K562 (cell line): Measurements from ENCODE around the gene C19orf67.

ENCODE experiments used
- YY1 ChIP-seq, 3 experiments: IDR thresholded peaks; 2 replicates each; pipeline ENCODE4 v1.6.1; 2011; ENCODE audit warnings: low read length in 2 of 3, mild to moderate bottlenecking in 2 of 3, moderate library complexity in 2 of 3, borderline replicate concordance in 1 of 3, control low read depth in 1 of 3, low read depth in 1 of 3; ENCODE audit not compliant: insufficient read depth in 3 of 3, insufficient replicate concordance in 2 of 3, control insufficient read depth in 1 of 3, insufficient read length in 1 of 3; ENCODE audit errors: extremely low read depth in 1 of 3
- TF ChIP-seq, protein P1 (sequence below): fragments of 450-650 bp; formaldehyde crosslinking; IDR thresholded peaks from 2 replicates; pipeline ENCODE4 v1.4.0; 2022; ENCODE audit warnings: missing genetic modification characterization
- TF ChIP-seq, protein P2 (sequence below): fragments of 450-650 bp; formaldehyde crosslinking; IDR thresholded peaks from 2 replicates; pipeline ENCODE4 v1.4.0; 2020; ENCODE audit warnings: mild to moderate bottlenecking, moderate library complexity

- no peak for TF ChIP-seq YY1 (IDR thresholded peaks at IDR 0.05; ENCODE audit: borderline replicate concordance in 1 of 3, control insufficient read depth in 1 of 3, extremely low read depth in 1 of 3, insufficient read depth in 3 of 3, insufficient read length in 1 of 3, insufficient replicate concordance in 2 of 3, low read depth in 1 of 3, low read length in 2 of 3)
- TF ChIP-seq, protein P1, sequence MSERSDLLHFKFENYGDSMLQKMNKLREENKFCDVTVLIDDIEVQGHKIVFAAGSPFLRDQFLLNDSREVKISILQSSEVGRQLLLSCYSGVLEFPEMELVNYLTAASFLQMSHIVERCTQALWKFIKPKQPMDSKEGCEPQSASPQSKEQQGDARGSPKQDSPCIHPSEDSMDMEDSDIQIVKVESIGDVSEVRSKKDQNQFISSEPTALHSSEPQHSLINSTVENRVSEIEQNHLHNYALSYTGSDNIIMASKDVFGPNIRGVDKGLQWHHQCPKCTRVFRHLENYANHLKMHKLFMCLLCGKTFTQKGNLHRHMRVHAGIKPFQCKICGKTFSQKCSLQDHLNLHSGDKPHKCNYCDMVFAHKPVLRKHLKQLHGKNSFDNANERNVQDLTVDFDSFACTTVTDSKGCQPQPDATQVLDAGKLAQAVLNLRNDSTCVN = no peak
- TF ChIP-seq, protein P2, sequence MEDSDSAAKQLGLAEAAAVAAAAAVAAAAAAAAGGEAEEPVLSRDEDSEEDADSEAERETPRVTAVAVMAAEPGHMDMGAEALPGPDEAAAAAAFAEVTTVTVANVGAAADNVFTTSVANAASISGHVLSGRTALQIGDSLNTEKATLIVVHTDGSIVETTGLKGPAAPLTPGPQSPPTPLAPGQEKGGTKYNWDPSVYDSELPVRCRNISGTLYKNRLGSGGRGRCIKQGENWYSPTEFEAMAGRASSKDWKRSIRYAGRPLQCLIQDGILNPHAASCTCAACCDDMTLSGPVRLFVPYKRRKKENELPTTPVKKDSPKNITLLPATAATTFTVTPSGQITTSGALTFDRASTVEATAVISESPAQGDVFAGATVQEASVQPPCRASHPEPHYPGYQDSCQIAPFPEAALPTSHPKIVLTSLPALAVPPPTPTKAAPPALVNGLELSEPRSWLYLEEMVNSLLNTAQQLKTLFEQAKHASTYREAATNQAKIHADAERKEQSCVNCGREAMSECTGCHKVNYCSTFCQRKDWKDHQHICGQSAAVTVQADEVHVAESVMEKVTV (CRISPR knock-in tag) = no peak
Measured at GRCh38 chr19:14039181-14039580, 46.4 kb downstream of the C19orf67 start.
